Measurements from ENCODE around the gene HEPACAM2.
A peak's percentile ranks its signal among the peaks of the same experiment; 100 is the strongest.

HEPACAM2 gene

GRCh38 chr7:93238131-93238530, 11.9 kb upstream of the HEPACAM2 start:
- Histone ChIP-seq H3K9me3 (replicated peaks in 1 of 11) (no peaks in the 10 kb centered on the region), H3K36me3 (peaks cover 0 to 21% (median 6%) of the 10 kb centered on the region in 11 experiments; a peak in 11 of 22 replicates), H3K4me3 (no peak overlapping the region), H3K4me1 (peaks cover 7 to 26% (median 9%) of the 10 kb centered on the region in 10 experiments; a peak in 18 of 20 replicates), H4K20me1 (peaks cover 0 to 83% (median 7%) of the 10 kb centered on the region in 11 experiments; a peak in 11 of 22 replicates), H3K27me3 (no peaks in the 10 kb centered on the region), H3K9ac (no peak overlapping the region), H3K27ac (no peak overlapping the region), H3K4me2 (no peak overlapping the region)
- no peak for TF ChIP-seq Cebpa-rat (IDR thresholded peaks at IDR 0.05)

DNA sequence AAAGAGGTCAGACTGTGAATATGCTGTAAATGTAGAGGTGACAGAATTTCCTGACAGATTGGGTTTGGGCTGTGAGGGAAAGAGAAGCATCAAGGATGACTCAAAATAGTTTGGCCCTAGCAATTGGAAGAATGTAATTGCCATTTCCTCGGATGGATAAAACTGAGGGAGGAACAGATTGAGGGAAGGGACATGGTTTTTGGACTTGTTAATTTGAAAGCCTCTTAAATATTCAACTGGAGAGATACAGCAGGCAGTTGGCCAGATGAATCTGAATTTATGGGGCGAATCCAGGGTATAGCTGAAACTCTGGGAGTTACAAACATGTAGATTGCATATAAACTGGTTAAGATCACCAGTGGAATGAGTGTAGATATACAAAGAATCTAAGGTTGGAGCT, 9.3 kb upstream of the HEPACAM2 start:
- peaks cover 0 to 61% (median 7%) of the 10 kb centered on the region in 11 experiments; a peak in 11 of 22 replicates for H4K20me1 ChIP-seq
- TF ChIP-seq Cebpa-rat (IDR thresholded peaks at IDR 0.05): no peak
- no peaks in the 10 kb centered on the region for H3K27me3 ChIP-seq
- peaks cover 0 to 10% (median 0%) of the 10 kb centered on the region in 11 experiments; a peak in 7 of 22 replicates for H3K36me3 ChIP-seq
- no peak overlapping the region for H3K4me2 ChIP-seq
- no peaks in the 10 kb centered on the region for H3K9me3 ChIP-seq (replicated peaks in 1 of 11)
- no peak overlapping the region for H3K27ac ChIP-seq
- H3K4me3 ChIP-seq: no peak overlapping the region
- peaks cover 12 to 29% (median 21%) of the 10 kb centered on the region in 10 experiments for H3K4me1 ChIP-seq
- no peak overlapping the region for H3K9ac ChIP-seq

- peak overlapping the region; percentile 81 to 96 (median 85) for H3K4me2 ChIP-seq
- H3K4me1 ChIP-seq: peaks cover 12 to 29% (median 21%) of the 10 kb centered on the region in 10 experiments
- H3K4me3 ChIP-seq: peak overlapping the region; percentile 73 to 97 (median 86)
- peak overlapping the region; percentile 32 to 73 (median 59); a peak in 19 of 22 replicates for H3K27ac ChIP-seq
- no peaks in the 10 kb centered on the region for H3K36me3 ChIP-seq
- TF ChIP-seq Cebpa-rat (IDR thresholded peaks at IDR 0.05): no peak
- H3K27me3 ChIP-seq: no peaks in the 10 kb centered on the region
- peaks cover 0 to 32% (median 3%) of the 10 kb centered on the region in 11 experiments; a peak in 7 of 22 replicates for H4K20me1 ChIP-seq
- H3K9ac ChIP-seq: peak overlapping the region; percentile 68 to 83 (median 79)
- H3K9me3 ChIP-seq (replicated peaks in 1 of 11): no peaks in the 10 kb centered on the region
These were observed 6.4 kb upstream of the HEPACAM2 start for GRCh38 chr7:93232673-93233018.

GRCh38 chr7:93231799-93232672, 5.8 kb upstream of the HEPACAM2 start, which contains the start of gene VPS50:
Gene VPS50 (plus strand): TSS chr7:93232366. CDS start chr7:93232468, 102 bp downstream.
- peak within 1 kb of the TSS; percentile 85 to 96 (median 95) for H3K4me2 ChIP-seq
- H3K4me1 ChIP-seq: peaks cover 12 to 29% (median 21%) of the 10 kb centered on the region in 10 experiments
- peaks cover 0 to 26% (median 3%) of the 10 kb centered on the region in 11 experiments; a peak in 7 of 22 replicates for H4K20me1 ChIP-seq
- peak within 1 kb of the TSS; percentile 37 to 73 (median 66); a peak in 20 of 22 replicates for H3K27ac ChIP-seq
- H3K4me3 ChIP-seq: peak within 1 kb of the TSS; percentile 73 to 97 (median 86)
- H3K27me3 ChIP-seq: no peaks in the 10 kb centered on the region
- H3K36me3 ChIP-seq: no peaks in the 10 kb centered on the region
- peak within 1 kb of the TSS; percentile 68 to 83 (median 79) for H3K9ac ChIP-seq
- no peaks in the 10 kb centered on the region for H3K9me3 ChIP-seq (replicated peaks in 1 of 11)
- TF ChIP-seq Cebpa-rat (IDR thresholded peaks at IDR 0.05): no peak

GRCh38 chr7:93231259-93231658, 5.0 kb upstream of the HEPACAM2 start:
- no peak for TF ChIP-seq Cebpa-rat (IDR thresholded peaks at IDR 0.05)
- Histone ChIP-seq H3K9ac (peak overlapping the region; percentile 68 to 83 (median 79); a peak in 17 of 22 replicates), H3K4me3 (peak overlapping the region; percentile 73 to 97 (median 86)), H3K27ac (no peak overlapping the region), H4K20me1 (peaks cover 0 to 19% (median 3%) of the 10 kb centered on the region in 11 experiments; a peak in 6 of 22 replicates), H3K27me3 (no peaks in the 10 kb centered on the region), H3K4me1 (peaks cover 12 to 28% (median 21%) of the 10 kb centered on the region in 10 experiments), H3K9me3 (replicated peaks in 1 of 11) (no peaks in the 10 kb centered on the region), H3K4me2 (peak overlapping the region; percentile 84 to 96 (median 91)), H3K36me3 (no peaks in the 10 kb centered on the region)

- no peaks in the 10 kb centered on the region for H3K27me3 ChIP-seq
- H3K4me2 ChIP-seq: no peak overlapping the region
- TF ChIP-seq Cebpa-rat (IDR thresholded peaks at IDR 0.05): no peak
- H3K36me3 ChIP-seq: no peaks in the 10 kb centered on the region
- peaks cover 5 to 15% (median 13%) of the 10 kb centered on the region in 10 experiments for H3K4me1 ChIP-seq
- H3K9me3 ChIP-seq (replicated peaks in 1 of 11): no peaks in the 10 kb centered on the region
- H3K9ac ChIP-seq: no peak overlapping the region
- no peaks in the 10 kb centered on the region for H4K20me1 ChIP-seq
- no peak overlapping the region for H3K27ac ChIP-seq
- no peak overlapping the region for H3K4me3 ChIP-seq
These were observed 2.0 kb upstream of the HEPACAM2 start for GRCh38 chr7:93228302-93228701.

- Histone ChIP-seq H3K4me2 (peak overlapping the region in 1 of 11 experiments; percentile 43; a peak in 1 of 22 replicates), H3K9me3 (replicated peaks in 1 of 11) (no peaks in the 10 kb centered on the region), H3K4me3 (no peak overlapping the region), H3K27ac (no peak overlapping the region), H3K36me3 (no peaks in the 10 kb centered on the region), H3K4me1 (peaks cover 0 to 11% (median 0%) of the 10 kb centered on the region in 10 experiments; a peak in 3 of 20 replicates), H3K27me3 (no peaks in the 10 kb centered on the region), H3K9ac (no peak overlapping the region), H4K20me1 (no peaks in the 10 kb centered on the region)
- TF ChIP-seq Cebpa-rat (IDR thresholded peaks at IDR 0.05): no peak
These were observed 6.4 kb downstream of the HEPACAM2 start for GRCh38 chr7:93219868-93220267.

DNA sequence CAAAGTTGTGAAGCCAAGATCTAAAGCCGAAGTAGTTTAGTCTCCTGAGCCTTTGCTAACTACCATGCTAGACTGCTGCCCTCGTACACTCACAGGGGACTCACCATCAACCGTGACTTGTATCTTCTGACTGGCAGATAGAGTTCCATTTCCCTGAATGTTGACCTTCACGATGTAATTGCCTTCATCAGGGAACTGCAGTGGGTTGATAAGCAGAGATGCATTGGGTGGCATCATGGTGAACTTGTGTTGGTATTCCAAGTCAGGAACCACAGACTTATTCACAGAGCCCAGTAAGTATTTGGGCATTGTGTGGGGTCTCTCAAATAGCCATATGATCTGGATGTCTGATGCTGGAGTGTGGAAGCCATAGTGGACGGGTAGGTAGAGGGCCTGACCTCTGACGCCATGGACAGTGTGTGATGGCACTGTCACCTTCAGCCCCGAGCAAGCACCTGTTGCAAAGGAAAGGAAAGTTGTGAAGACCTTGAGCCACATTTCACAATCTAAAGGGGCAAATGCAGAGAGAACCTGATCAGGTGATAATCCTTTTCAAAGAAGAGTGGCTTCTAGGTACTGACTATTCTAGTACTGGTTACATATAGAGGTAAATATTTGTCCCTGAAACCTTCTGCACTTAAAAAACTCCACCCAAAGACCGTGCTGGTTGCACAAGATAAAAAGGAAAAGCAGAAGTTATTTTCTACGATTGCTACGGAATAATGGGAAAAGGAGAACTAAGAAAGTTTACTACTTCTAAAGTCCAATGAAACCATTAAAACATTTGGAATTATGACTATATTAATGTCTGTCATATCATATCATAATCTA, 7.1 kb downstream of the HEPACAM2 start:
- H3K9ac ChIP-seq: no peak overlapping the region
- no peaks in the 10 kb centered on the region for H3K9me3 ChIP-seq (replicated peaks in 1 of 11)
- no peaks in the 10 kb centered on the region for H4K20me1 ChIP-seq
- H3K4me3 ChIP-seq: no peak overlapping the region
- H3K4me2 ChIP-seq: peak overlapping the region in 3 of 11 experiments; percentile 10 to 48 (median 43); a peak in 4 of 22 replicates
- no peaks in the 10 kb centered on the region for H3K36me3 ChIP-seq
- H3K4me1 ChIP-seq: peaks cover 0 to 11% (median 0%) of the 10 kb centered on the region in 10 experiments; a peak in 3 of 20 replicates
- no peaks in the 10 kb centered on the region for H3K27me3 ChIP-seq
- no peak overlapping the region for H3K27ac ChIP-seq
- TF ChIP-seq Cebpa-rat (IDR thresholded peaks at IDR 0.05): no peak
